Astrocyte (in vitro differentiated cells and primary cell): ENCODE data around the gene ZBTB16. TPM values are rescaled to one million over a fixed set of nuclear protein-coding genes. Genes with fewer than 3 reads are reported as not detected.

Source experiments
- DNase-seq: peaks from one replicate; pipeline ENCODE4 v3.0.0-alpha.2; 2010; ENCODE audit warnings: low read depth
- FAIRE-seq: peaks from 2 replicates; lab custom pipeline; 2011; peaks lifted over from hg19 to GRCh38; lab: Jason Lieb, UNC
- H2AFZ ChIP-seq: 2 replicates; pipeline ENCODE4 v1.6.0; 2012; ENCODE audit warnings: low read depth, low read length, inconsistent platforms
- H3K27ac ChIP-seq: 2 replicates; pipeline ENCODE4 v1.5.1; 2011; ENCODE audit warnings: low read depth, low read length, inconsistent platforms
- H3K27me3 ChIP-seq: 2 replicates; pipeline ENCODE4 v1.6.0; 2011; ENCODE audit warnings: low read length, inconsistent platforms; ENCODE audit not compliant: insufficient read depth
- H3K36me3 ChIP-seq: 2 replicates; pipeline ENCODE4 v1.5.1; 2011; ENCODE audit warnings: low read length, inconsistent platforms; ENCODE audit not compliant: insufficient read depth
- H3K4me1 ChIP-seq: 2 replicates; pipeline ENCODE4 v1.5.1; 2011; ENCODE audit warnings: low read length, inconsistent platforms; ENCODE audit not compliant: insufficient read depth
- H3K4me2 ChIP-seq: 2 replicates; pipeline ENCODE4 v1.6.0; 2012; ENCODE audit warnings: low read length, inconsistent platforms
- H3K4me3 ChIP-seq: 2 replicates; pipeline ENCODE4 v1.5.1; 2011; ENCODE audit warnings: low read depth, mild to moderate bottlenecking, low read length, inconsistent platforms; ENCODE audit not compliant: insufficient read depth
- H3K79me2 ChIP-seq: 2 replicates; pipeline ENCODE4 v1.6.0; 2012; ENCODE audit warnings: mild to moderate bottlenecking, low read length, inconsistent platforms; ENCODE audit not compliant: insufficient read depth
- H3K9ac ChIP-seq: 2 replicates; pipeline ENCODE4 v1.6.0; 2012; ENCODE audit warnings: mild to moderate bottlenecking, low read length, inconsistent platforms
- H3K9me3 ChIP-seq: 2 replicates; pipeline ENCODE4 v1.5.1; 2012; ENCODE audit warnings: low read depth, mild to moderate bottlenecking, low read length, inconsistent platforms; ENCODE audit not compliant: insufficient read depth
- H4K20me1 ChIP-seq: 2 replicates; pipeline ENCODE4 v1.6.0; 2012; ENCODE audit warnings: low read length, inconsistent platforms; ENCODE audit not compliant: insufficient read depth
- H3K27ac Mint-ChIP-seq: one replicate; pipeline ENCODE4 v1.8.0; 2021; ENCODE audit warnings: mild to moderate bottlenecking, mixed read lengths; ENCODE audit not compliant: unreplicated experiment
- H3K27me3 Mint-ChIP-seq: one replicate; pipeline ENCODE4 v1.8.0; 2021; ENCODE audit warnings: low read depth, mixed read lengths; ENCODE audit not compliant: unreplicated experiment
- H3K36me3 Mint-ChIP-seq: one replicate; pipeline ENCODE4 v1.8.0; 2021; ENCODE audit warnings: low read depth, mixed read lengths; ENCODE audit not compliant: unreplicated experiment
- H3K4me1 Mint-ChIP-seq: one replicate; pipeline ENCODE4 v1.8.0; 2021; ENCODE audit warnings: low read depth, mixed read lengths; ENCODE audit not compliant: unreplicated experiment
- H3K4me3 Mint-ChIP-seq: one replicate; pipeline ENCODE4 v1.8.0; 2021; ENCODE audit warnings: mild to moderate bottlenecking, moderate library complexity, mixed read lengths; ENCODE audit not compliant: unreplicated experiment
- H3K9me3 Mint-ChIP-seq: one replicate; pipeline ENCODE4 v1.8.0; 2021; ENCODE audit warnings: mild to moderate bottlenecking, mixed read lengths; ENCODE audit not compliant: unreplicated experiment
- EZH2 ChIP-seq: IDR thresholded peaks from 2 replicates; pipeline ENCODE4 v1.6.1; 2012; ENCODE audit warnings: mild to moderate bottlenecking, low read length, inconsistent platforms; ENCODE audit not compliant: insufficient read depth
- total RNA-seq: library from RNA; stranded (reverse); gene quantifications from 2 replicates; pipeline ENCODE4 v1.2.1, GENCODE V29; 2021
- TF ChIP-seq, protein P1 (sequence below): IDR thresholded peaks from 2 replicates; pipeline ENCODE4 v1.5.1; 2011; ENCODE audit warnings: low read depth, mild to moderate bottlenecking, inconsistent platforms, low read length, moderate library complexity; ENCODE audit not compliant: insufficient read depth

ZBTB16 gene
- total RNA-seq, 1 donor from 2014 or later = 0.50 TPM

GRCh38 chr11:114243461-114244372, 184.2 kb downstream of the ZBTB16 start:
- H3K27me3 Mint-ChIP-seq = peaks cover 44% of the 10 kb centered on the region
- no peak overlapping the region for H3K9ac ChIP-seq

GRCh38 chr11:114244726-114245394, 185.3 kb downstream of the ZBTB16 start:
- Mint-ChIP-seq H3K4me1 (no peaks in the 10 kb centered on the region), H3K9me3 (peaks cover 2% of the 10 kb centered on the region), H3K36me3 (peaks cover 1% of the 10 kb centered on the region), H3K27me3 (peaks cover 42% of the 10 kb centered on the region), H3K4me3 (no peak overlapping the region), H3K27ac (no peak overlapping the region)
- FAIRE-seq (no peak), DNase-seq (no peak)
- peaks cover 18% of the 10 kb centered on the region for H3K27me3 ChIP-seq
- H3K4me1 ChIP-seq = no peaks in the 10 kb centered on the region
- no peak overlapping the region for H3K4me2 ChIP-seq
- H3K9me3 ChIP-seq = no peaks in the 10 kb centered on the region
- no peak overlapping the region for H2AFZ ChIP-seq
- no peak overlapping the region for H3K27ac ChIP-seq
- no peak for TF ChIP-seq EZH2
- TF ChIP-seq, protein P1, sequence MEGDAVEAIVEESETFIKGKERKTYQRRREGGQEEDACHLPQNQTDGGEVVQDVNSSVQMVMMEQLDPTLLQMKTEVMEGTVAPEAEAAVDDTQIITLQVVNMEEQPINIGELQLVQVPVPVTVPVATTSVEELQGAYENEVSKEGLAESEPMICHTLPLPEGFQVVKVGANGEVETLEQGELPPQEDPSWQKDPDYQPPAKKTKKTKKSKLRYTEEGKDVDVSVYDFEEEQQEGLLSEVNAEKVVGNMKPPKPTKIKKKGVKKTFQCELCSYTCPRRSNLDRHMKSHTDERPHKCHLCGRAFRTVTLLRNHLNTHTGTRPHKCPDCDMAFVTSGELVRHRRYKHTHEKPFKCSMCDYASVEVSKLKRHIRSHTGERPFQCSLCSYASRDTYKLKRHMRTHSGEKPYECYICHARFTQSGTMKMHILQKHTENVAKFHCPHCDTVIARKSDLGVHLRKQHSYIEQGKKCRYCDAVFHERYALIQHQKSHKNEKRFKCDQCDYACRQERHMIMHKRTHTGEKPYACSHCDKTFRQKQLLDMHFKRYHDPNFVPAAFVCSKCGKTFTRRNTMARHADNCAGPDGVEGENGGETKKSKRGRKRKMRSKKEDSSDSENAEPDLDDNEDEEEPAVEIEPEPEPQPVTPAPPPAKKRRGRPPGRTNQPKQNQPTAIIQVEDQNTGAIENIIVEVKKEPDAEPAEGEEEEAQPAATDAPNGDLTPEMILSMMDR = no peak
- H3K36me3 ChIP-seq = no peaks in the 10 kb centered on the region
- no peaks in the 10 kb centered on the region for H4K20me1 ChIP-seq
- H3K9ac ChIP-seq = no peak overlapping the region
- H3K79me2 ChIP-seq = no peaks in the 10 kb centered on the region
- no peak overlapping the region for H3K4me3 ChIP-seq

More at GRCh38 chr11:114243461-114244372, 184.2 kb downstream of the ZBTB16 start:
- Histone ChIP-seq H3K9me3 (no peaks in the 10 kb centered on the region), H3K4me3 (no peak overlapping the region), H3K27ac (no peak overlapping the region), H3K4me2 (no peak overlapping the region), H4K20me1 (no peaks in the 10 kb centered on the region), H3K4me1 (no peaks in the 10 kb centered on the region), H3K27me3 (peaks cover 18% of the 10 kb centered on the region), H2AFZ (no peak overlapping the region), H3K36me3 (no peaks in the 10 kb centered on the region), H3K79me2 (no peaks in the 10 kb centered on the region)
- Mint-ChIP-seq H3K9me3 (peaks cover 2% of the 10 kb centered on the region), H3K36me3 (peaks cover 1% of the 10 kb centered on the region), H3K27ac (no peak overlapping the region), H3K4me3 (no peak overlapping the region), H3K4me1 (no peaks in the 10 kb centered on the region)
- DNase-seq (no peak), FAIRE-seq (no peak)
- TF ChIP-seq, protein P1 = no peak
- no peak for TF ChIP-seq EZH2
